Measurements from ENCODE around the gene ADAMTSL5. TPM values are rescaled to one million over a fixed set of nuclear protein-coding genes. Genes with fewer than 3 reads are reported as not detected.

ADAMTSL5 gene
- total and polyA plus RNA-seq, 4 donors = 0.09 to 1.8 (median 1.1) TPM

DNA sequence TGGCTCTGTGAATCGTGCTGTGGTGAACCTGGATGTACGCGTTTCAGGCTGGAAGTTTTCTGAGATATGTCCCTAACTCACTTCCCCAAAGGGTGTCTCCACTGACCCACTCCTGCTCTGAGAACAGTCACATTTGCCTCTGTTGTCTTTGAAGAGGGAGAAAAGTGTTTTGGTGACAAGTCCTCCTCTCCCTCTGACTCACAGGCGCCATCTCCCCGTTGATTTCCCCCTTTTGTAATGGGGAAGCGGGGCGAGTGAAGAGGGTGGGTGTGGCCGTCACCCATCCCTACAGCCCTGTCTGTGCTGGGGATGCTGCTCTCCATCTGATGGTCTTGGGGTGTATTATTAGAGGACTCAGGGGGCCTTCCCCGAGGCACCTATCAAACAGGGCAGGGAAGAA, 53.3 kb downstream of the ADAMTSL5 start:
- Histone ChIP-seq H3K27me3 (ENCODE audit: control insufficient read depth in 4 of 4, insufficient read depth in 4 of 4, low read length in 3 of 4) (peaks cover 0 to 11% (median 3%) of the 10 kb centered on the region in 4 donors), H3K27ac (ENCODE audit: low read depth in 1 of 2, low read length in 2 of 2) (no peak overlapping the region), H3K4me1 (ENCODE audit: control insufficient read depth in 4 of 4, insufficient read depth in 4 of 4, low read length in 3 of 4) (peaks cover 0 to 11% (median 0%) of the 10 kb centered on the region in 4 donors), H3K9ac (ENCODE audit: low read depth in 1 of 2, low read length in 2 of 2) (no peak overlapping the region), H3K36me3 (ENCODE audit: control insufficient read depth in 4 of 4, insufficient read depth in 3 of 4, low read depth in 1 of 4, low read length in 3 of 4) (peaks cover 0 to 1% (median 0%) of the 10 kb centered on the region in 4 donors), H3K9me3 (ENCODE audit: control insufficient read depth in 4 of 4, low read length in 3 of 4) (no peaks in the 10 kb centered on the region), H3K4me3 (ENCODE audit: low read depth in 1 of 3, low read length in 3 of 3) (no peak overlapping the region)
- TF ChIP-seq, protein P1, sequence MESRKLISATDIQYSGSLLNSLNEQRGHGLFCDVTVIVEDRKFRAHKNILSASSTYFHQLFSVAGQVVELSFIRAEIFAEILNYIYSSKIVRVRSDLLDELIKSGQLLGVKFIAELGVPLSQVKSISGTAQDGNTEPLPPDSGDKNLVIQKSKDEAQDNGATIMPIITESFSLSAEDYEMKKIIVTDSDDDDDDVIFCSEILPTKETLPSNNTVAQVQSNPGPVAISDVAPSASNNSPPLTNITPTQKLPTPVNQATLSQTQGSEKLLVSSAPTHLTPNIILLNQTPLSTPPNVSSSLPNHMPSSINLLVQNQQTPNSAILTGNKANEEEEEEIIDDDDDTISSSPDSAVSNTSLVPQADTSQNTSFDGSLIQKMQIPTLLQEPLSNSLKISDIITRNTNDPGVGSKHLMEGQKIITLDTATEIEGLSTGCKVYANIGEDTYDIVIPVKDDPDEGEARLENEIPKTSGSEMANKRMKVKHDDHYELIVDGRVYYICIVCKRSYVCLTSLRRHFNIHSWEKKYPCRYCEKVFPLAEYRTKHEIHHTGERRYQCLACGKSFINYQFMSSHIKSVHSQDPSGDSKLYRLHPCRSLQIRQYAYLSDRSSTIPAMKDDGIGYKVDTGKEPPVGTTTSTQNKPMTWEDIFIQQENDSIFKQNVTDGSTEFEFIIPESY (IDR thresholded peaks at IDR 0.05) = no peak
- no peak for TF ChIP-seq NR2F2 (IDR thresholded peaks at IDR 0.05)
- TF ChIP-seq, protein P2, sequence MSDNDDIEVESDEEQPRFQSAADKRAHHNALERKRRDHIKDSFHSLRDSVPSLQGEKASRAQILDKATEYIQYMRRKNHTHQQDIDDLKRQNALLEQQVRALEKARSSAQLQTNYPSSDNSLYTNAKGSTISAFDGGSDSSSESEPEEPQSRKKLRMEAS (IDR thresholded peaks at IDR 0.05) = no peak
- TF ChIP-seq RAD21 (IDR thresholded peaks at IDR 0.05) = no peak
- TF ChIP-seq HNF4A (conservative IDR thresholded peaks at IDR 0.05) = no peak
- no peak for TF ChIP-seq TAF1 (conservative IDR thresholded peaks at IDR 0.05)
- TF ChIP-seq, protein P3, sequence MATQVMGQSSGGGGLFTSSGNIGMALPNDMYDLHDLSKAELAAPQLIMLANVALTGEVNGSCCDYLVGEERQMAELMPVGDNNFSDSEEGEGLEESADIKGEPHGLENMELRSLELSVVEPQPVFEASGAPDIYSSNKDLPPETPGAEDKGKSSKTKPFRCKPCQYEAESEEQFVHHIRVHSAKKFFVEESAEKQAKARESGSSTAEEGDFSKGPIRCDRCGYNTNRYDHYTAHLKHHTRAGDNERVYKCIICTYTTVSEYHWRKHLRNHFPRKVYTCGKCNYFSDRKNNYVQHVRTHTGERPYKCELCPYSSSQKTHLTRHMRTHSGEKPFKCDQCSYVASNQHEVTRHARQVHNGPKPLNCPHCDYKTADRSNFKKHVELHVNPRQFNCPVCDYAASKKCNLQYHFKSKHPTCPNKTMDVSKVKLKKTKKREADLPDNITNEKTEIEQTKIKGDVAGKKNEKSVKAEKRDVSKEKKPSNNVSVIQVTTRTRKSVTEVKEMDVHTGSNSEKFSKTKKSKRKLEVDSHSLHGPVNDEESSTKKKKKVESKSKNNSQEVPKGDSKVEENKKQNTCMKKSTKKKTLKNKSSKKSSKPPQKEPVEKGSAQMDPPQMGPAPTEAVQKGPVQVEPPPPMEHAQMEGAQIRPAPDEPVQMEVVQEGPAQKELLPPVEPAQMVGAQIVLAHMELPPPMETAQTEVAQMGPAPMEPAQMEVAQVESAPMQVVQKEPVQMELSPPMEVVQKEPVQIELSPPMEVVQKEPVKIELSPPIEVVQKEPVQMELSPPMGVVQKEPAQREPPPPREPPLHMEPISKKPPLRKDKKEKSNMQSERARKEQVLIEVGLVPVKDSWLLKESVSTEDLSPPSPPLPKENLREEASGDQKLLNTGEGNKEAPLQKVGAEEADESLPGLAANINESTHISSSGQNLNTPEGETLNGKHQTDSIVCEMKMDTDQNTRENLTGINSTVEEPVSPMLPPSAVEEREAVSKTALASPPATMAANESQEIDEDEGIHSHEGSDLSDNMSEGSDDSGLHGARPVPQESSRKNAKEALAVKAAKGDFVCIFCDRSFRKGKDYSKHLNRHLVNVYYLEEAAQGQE (IDR thresholded peaks at IDR 0.05) = no peak
- no peak for TF ChIP-seq SP1 (IDR thresholded peaks at IDR 0.05)
- TF ChIP-seq, protein P4, sequence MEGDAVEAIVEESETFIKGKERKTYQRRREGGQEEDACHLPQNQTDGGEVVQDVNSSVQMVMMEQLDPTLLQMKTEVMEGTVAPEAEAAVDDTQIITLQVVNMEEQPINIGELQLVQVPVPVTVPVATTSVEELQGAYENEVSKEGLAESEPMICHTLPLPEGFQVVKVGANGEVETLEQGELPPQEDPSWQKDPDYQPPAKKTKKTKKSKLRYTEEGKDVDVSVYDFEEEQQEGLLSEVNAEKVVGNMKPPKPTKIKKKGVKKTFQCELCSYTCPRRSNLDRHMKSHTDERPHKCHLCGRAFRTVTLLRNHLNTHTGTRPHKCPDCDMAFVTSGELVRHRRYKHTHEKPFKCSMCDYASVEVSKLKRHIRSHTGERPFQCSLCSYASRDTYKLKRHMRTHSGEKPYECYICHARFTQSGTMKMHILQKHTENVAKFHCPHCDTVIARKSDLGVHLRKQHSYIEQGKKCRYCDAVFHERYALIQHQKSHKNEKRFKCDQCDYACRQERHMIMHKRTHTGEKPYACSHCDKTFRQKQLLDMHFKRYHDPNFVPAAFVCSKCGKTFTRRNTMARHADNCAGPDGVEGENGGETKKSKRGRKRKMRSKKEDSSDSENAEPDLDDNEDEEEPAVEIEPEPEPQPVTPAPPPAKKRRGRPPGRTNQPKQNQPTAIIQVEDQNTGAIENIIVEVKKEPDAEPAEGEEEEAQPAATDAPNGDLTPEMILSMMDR (IDR thresholded peaks at IDR 0.05; ENCODE audit: low read depth, low read length, missing input control) = no peak
- TF ChIP-seq RXRA (IDR thresholded peaks at IDR 0.05) = no peak
- TF ChIP-seq GABPA (IDR thresholded peaks at IDR 0.05 in 1 of 2, conservative IDR thresholded peaks at IDR 0.05 in 1 of 2) = no peak
- TF ChIP-seq JUND (IDR thresholded peaks at IDR 0.05) = no peak
- DNase-seq (ENCODE audit: low spot score) = no peak
- WGBS = 78% methylated on average over 9 of the region's 9 CpGs

DNA sequence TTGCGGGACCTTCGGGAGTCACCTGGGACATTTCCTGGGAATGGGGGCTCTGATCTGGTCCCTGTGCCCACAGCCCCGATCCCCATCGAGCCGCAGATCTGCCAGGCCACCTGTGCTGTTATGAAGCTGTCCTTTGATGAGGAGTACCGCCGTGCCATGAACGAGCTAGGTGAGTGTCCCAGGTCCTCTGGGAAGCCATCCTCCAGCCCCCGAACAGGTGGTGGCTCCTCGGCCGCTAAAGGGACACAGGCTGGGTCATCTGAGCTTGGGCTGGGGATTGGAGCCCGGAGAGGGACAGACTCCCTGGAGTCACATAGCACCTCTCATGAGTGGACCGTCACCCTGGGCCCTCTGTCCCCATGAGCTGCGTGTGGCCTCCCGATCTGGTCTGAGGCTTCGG, 54.9 kb downstream of the ADAMTSL5 start:
- 82% methylated on average over 16 of the region's 16 CpGs for WGBS
- Histone ChIP-seq H3K9ac (ENCODE audit: low read depth in 1 of 2, low read length in 2 of 2) (no peak overlapping the region), H3K4me3 (ENCODE audit: low read depth in 1 of 3, low read length in 3 of 3) (no peak overlapping the region), H3K9me3 (ENCODE audit: control insufficient read depth in 4 of 4, low read length in 3 of 4) (no peaks in the 10 kb centered on the region), H3K27me3 (ENCODE audit: control insufficient read depth in 4 of 4, insufficient read depth in 4 of 4, low read length in 3 of 4) (peaks cover 0 to 16% (median 4%) of the 10 kb centered on the region in 4 donors), H3K27ac (ENCODE audit: low read depth in 1 of 2, low read length in 2 of 2) (no peak overlapping the region), H3K4me1 (ENCODE audit: control insufficient read depth in 4 of 4, insufficient read depth in 4 of 4, low read length in 3 of 4) (peaks cover 0 to 19% (median 2%) of the 10 kb centered on the region in 4 donors), H3K36me3 (ENCODE audit: control insufficient read depth in 4 of 4, insufficient read depth in 3 of 4, low read depth in 1 of 4, low read length in 3 of 4) (peaks cover 0 to 1% (median 0%) of the 10 kb centered on the region in 4 donors)
- DNase-seq (ENCODE audit: low spot score) = no peak
- TF ChIP-seq, protein P2 (IDR thresholded peaks at IDR 0.05) = no peak
- TF ChIP-seq FOXA2 (IDR thresholded peaks at IDR 0.05) (no peak), HNF4G (IDR thresholded peaks at IDR 0.05) (no peak), JUND (IDR thresholded peaks at IDR 0.05) (no peak), TAF1 (conservative IDR thresholded peaks at IDR 0.05) (no peak)
- TF ChIP-seq, protein P5, sequence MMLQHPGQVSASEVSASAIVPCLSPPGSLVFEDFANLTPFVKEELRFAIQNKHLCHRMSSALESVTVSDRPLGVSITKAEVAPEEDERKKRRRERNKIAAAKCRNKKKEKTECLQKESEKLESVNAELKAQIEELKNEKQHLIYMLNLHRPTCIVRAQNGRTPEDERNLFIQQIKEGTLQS (IDR thresholded peaks at IDR 0.05) = no peak
- TF ChIP-seq, protein P4 (IDR thresholded peaks at IDR 0.05; ENCODE audit: low read depth, low read length, missing input control) = no peak

Measured in liver (tissue), 9 donors.